Endothelial cell (in vitro differentiated cells): ENCODE data around the gene C1QTNF7. TPM values are rescaled to one million over a fixed set of nuclear protein-coding genes. Genes with fewer than 3 reads are reported as not detected.

ENCODE experiments used
- DNase-seq: peaks from one replicate; pipeline ENCODE4 v3.0.0; 2021; ENCODE audit warnings: low spot score
- H3K27ac Mint-ChIP-seq: one replicate; pipeline ENCODE4 v1.8.0; 2021; ENCODE audit warnings: mixed read lengths, inconsistent platforms; ENCODE audit not compliant: unreplicated experiment
- H3K27me3 Mint-ChIP-seq: one replicate; pipeline ENCODE4 v1.8.0; 2021; ENCODE audit warnings: mild to moderate bottlenecking, moderate library complexity, mixed read lengths, inconsistent platforms; ENCODE audit not compliant: unreplicated experiment
- H3K36me3 Mint-ChIP-seq: one replicate; pipeline ENCODE4 v1.8.0; 2021; ENCODE audit warnings: mild to moderate bottlenecking, low read depth, mixed read lengths, inconsistent platforms; ENCODE audit not compliant: unreplicated experiment
- H3K4me1 Mint-ChIP-seq: one replicate; pipeline ENCODE4 v1.8.0; 2021; ENCODE audit warnings: mild to moderate bottlenecking, mixed read lengths, inconsistent platforms; ENCODE audit not compliant: unreplicated experiment
- H3K4me3 Mint-ChIP-seq: one replicate; pipeline ENCODE4 v1.8.0; 2021; ENCODE audit warnings: mild to moderate bottlenecking, mixed read lengths, inconsistent platforms; ENCODE audit not compliant: unreplicated experiment
- H3K9me3 Mint-ChIP-seq: one replicate; pipeline ENCODE4 v1.8.0; 2021; ENCODE audit warnings: mixed read lengths, inconsistent platforms; ENCODE audit not compliant: unreplicated experiment
- total RNA-seq: library from RNA; stranded (reverse); fragmentation: NEBNext Ultra II Directional; extraction: Animal tissue kit (Norgen Biotek cat#: 25700); gene quantifications from one replicate; pipeline ENCODE4 v1.2.1, GENCODE V29; 2021; ENCODE audit not compliant: unreplicated experiment
- TF ChIP-seq, protein P1 (sequence below): fragments of 200-600 bp; sonication (generic); IDR thresholded peaks from one replicate; pipeline ENCODE4 v1.5.0; 2021; ENCODE audit warnings: antibody characterized with exemption; ENCODE audit not compliant: unreplicated experiment

The C1QTNF7 gene
- total RNA-seq, 1 donor from 2014 or later, result not detected

DNA sequence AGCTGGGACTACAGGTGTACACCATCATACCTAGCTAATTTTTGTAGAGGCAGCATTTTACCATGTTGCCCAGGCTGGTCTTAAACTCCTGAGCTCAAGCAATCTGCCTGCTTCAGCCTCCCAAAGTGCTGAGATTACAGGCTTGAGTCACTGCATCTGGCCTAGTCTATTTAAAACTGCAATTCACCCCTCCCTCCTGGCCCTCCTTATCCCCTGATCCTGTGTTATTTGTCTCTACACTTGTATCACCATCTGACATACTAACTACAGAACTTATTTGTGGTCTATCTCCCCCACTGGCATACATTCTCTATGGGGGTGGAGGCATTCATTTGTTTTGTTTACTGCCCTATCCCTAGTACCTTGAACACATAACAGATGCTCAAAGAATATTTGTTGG lies 65.6 kb downstream of the C1QTNF7 start:
- Mint-ChIP-seq H3K9me3 (no peaks in the 10 kb centered on the region), H3K36me3 (peaks cover 26% of the 10 kb centered on the region), H3K4me3 (no peak overlapping the region)

DNA sequence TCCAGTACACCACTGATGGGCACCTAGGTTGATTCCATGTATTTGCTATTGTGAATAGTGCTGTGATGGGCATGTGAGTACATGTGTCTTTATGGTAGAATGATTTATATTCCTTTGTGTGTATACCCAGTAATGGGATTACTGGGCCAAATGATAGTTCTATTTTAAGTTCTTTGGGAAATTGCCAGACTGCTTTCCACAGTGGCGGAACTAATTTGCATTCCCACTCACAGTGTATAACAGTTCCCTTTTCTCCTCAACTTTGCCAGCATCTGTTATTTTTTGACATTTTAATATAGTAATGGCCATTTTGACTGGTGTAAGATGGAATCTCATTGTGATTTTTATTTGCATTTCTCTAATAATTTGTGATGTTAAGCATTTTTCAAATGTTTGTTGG lies 67.8 kb downstream of the C1QTNF7 start:
- DNase-seq, result no peak
- no peaks in the 10 kb centered on the region for H3K9me3 Mint-ChIP-seq
- TF ChIP-seq, protein P1, sequence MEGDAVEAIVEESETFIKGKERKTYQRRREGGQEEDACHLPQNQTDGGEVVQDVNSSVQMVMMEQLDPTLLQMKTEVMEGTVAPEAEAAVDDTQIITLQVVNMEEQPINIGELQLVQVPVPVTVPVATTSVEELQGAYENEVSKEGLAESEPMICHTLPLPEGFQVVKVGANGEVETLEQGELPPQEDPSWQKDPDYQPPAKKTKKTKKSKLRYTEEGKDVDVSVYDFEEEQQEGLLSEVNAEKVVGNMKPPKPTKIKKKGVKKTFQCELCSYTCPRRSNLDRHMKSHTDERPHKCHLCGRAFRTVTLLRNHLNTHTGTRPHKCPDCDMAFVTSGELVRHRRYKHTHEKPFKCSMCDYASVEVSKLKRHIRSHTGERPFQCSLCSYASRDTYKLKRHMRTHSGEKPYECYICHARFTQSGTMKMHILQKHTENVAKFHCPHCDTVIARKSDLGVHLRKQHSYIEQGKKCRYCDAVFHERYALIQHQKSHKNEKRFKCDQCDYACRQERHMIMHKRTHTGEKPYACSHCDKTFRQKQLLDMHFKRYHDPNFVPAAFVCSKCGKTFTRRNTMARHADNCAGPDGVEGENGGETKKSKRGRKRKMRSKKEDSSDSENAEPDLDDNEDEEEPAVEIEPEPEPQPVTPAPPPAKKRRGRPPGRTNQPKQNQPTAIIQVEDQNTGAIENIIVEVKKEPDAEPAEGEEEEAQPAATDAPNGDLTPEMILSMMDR, result no peak
- H3K27ac Mint-ChIP-seq, result no peak overlapping the region
- peaks cover 5% of the 10 kb centered on the region for H3K4me1 Mint-ChIP-seq
- peaks cover 14% of the 10 kb centered on the region for H3K36me3 Mint-ChIP-seq
- H3K27me3 Mint-ChIP-seq, result no peaks in the 10 kb centered on the region
- no peak overlapping the region for H3K4me3 Mint-ChIP-seq

More for the DNA sequence above, 65.6 kb downstream of the C1QTNF7 start:
- Mint-ChIP-seq H3K27ac (no peak overlapping the region), H3K27me3 (no peaks in the 10 kb centered on the region), H3K4me1 (no peaks in the 10 kb centered on the region)
- DNase-seq, result no peak
- TF ChIP-seq, protein P1, result no peak

Other genes with a start within 250 kb of the C1QTNF7 start
- 43.0 TPM for gene CC2D2A, start 41.8 kb downstream of the C1QTNF7 start, total RNA-seq
- 60.6 TPM for gene FBXL5, start 227.3 kb downstream of the C1QTNF7 start, total RNA-seq